Endothelial cell of umbilical vein (primary cell): ENCODE results near the gene RNF40.

ENCODE experiments used
- CTCF ChIP-seq, 2 donors: IDR thresholded peaks; 1 replicate in 1 of 2; 2 replicates in 1 of 2; pipeline ENCODE4 v1.5.1; 2011; ENCODE audit warnings: low read length in 2 of 2, mild to moderate bottlenecking in 2 of 2, moderate library complexity in 2 of 2, control low read depth in 1 of 2, inconsistent platforms in 1 of 2, low read depth in 1 of 2; ENCODE audit not compliant: insufficient read depth in 1 of 2; ENCODE audit errors: extremely low read depth in 1 of 2
- GATA2 ChIP-seq: IDR thresholded peaks from 2 replicates; pipeline ENCODE4 v1.7.0; 2011; ENCODE audit warnings: low read depth, mild to moderate bottlenecking, moderate library complexity, mixed read lengths, low read length; ENCODE audit not compliant: insufficient read length, insufficient read depth
- MAX ChIP-seq: IDR thresholded peaks from 2 replicates; pipeline ENCODE4 v1.6.1; 2011; ENCODE audit not compliant: insufficient read depth, insufficient read length
- MYC ChIP-seq: IDR thresholded peaks from one replicate; pipeline ENCODE4 v1.6.1; 2011; ENCODE audit warnings: mild to moderate bottlenecking, low read depth, low read length
- POLR2A ChIP-seq: IDR thresholded peaks from 2 replicates; pipeline ENCODE4 v1.6.1; 2012; ENCODE audit warnings: low read depth, mild to moderate bottlenecking, control low read depth, low read length

- TF ChIP-seq POLR2A (peak; percentile 28), CTCF (IDR thresholded peaks at IDR 0.05; ENCODE audit: extremely low read depth in 1 of 2, insufficient read depth in 1 of 2, low read depth in 1 of 2, low read length in 2 of 2) (no peak), GATA2 (no peak), MYC (no peak), MAX (no peak)
Measured at GRCh38 chr16:30777591-30778297, 15.6 kb downstream of the RNF40 start.
